ENCODE measurements around the gene ATG13.

Gene ATG13

DNA sequence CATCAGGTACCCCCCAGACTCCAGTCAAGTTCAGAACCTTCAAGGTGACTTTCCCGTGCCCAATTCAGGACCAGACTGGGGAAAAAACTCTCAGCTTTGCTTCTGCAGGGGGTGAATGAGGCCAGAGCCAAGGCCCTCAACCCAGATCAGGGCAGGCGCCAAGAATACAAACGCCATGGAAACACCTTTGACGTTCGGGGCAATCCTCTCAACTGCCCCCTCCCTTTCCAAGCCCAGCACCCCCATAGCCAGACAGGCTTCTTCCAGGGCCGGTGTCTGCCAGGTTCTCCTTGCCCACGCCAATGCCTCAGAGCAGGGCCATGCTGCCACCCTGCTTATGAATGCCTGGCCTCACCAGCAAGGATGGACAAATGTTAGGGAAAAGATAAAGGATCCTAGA lies 77.3 kb downstream of the ATG13 start:
- no peak overlapping the region for H3K27ac ChIP-seq (ENCODE audit: low read depth, low read length, poor library complexity, severe bottlenecking)
- H3F3A ChIP-seq (ENCODE audit: insufficient read depth, low read length): no peaks in the 10 kb centered on the region
- no peak for TF ChIP-seq EZH2 (IDR thresholded peaks at IDR 0.05; ENCODE audit: borderline replicate concordance, low read length)
- TF ChIP-seq, protein P1, sequence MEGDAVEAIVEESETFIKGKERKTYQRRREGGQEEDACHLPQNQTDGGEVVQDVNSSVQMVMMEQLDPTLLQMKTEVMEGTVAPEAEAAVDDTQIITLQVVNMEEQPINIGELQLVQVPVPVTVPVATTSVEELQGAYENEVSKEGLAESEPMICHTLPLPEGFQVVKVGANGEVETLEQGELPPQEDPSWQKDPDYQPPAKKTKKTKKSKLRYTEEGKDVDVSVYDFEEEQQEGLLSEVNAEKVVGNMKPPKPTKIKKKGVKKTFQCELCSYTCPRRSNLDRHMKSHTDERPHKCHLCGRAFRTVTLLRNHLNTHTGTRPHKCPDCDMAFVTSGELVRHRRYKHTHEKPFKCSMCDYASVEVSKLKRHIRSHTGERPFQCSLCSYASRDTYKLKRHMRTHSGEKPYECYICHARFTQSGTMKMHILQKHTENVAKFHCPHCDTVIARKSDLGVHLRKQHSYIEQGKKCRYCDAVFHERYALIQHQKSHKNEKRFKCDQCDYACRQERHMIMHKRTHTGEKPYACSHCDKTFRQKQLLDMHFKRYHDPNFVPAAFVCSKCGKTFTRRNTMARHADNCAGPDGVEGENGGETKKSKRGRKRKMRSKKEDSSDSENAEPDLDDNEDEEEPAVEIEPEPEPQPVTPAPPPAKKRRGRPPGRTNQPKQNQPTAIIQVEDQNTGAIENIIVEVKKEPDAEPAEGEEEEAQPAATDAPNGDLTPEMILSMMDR (IDR thresholded peaks at IDR 0.05; ENCODE audit: low read length): no peak
- H3K79me2 ChIP-seq (ENCODE audit: insufficient read depth, low read length): no peaks in the 10 kb centered on the region; the same call in 1 of the 2 replicates
- no peaks in the 10 kb centered on the region for H3K9me3 ChIP-seq (ENCODE audit: low read length)
- H4K20me1 ChIP-seq (ENCODE audit: insufficient read depth, low read length): no peaks in the 10 kb centered on the region
- peaks cover 38% of the 10 kb centered on the region for H3K36me3 ChIP-seq (ENCODE audit: insufficient read depth, low read length)
- no peak overlapping the region for H3K9ac ChIP-seq (ENCODE audit: low read length)
- no peak overlapping the region for H2AFZ ChIP-seq (ENCODE audit: low read length)
- no peak overlapping the region for H3K4me3 ChIP-seq (ENCODE audit: low read depth, low read length, poor library complexity, severe bottlenecking)
- H3K4me2 ChIP-seq (ENCODE audit: low read length): no peak overlapping the region
- H3K9me2 ChIP-seq (ENCODE audit: low read depth, low read length): no peaks in the 10 kb centered on the region
- peaks cover 8% of the 10 kb centered on the region for H3K4me1 ChIP-seq (ENCODE audit: insufficient read depth, low read length, severe bottlenecking)
- no peaks in the 10 kb centered on the region for H3K27me3 ChIP-seq (ENCODE audit: insufficient read depth, low read length)

DNA sequence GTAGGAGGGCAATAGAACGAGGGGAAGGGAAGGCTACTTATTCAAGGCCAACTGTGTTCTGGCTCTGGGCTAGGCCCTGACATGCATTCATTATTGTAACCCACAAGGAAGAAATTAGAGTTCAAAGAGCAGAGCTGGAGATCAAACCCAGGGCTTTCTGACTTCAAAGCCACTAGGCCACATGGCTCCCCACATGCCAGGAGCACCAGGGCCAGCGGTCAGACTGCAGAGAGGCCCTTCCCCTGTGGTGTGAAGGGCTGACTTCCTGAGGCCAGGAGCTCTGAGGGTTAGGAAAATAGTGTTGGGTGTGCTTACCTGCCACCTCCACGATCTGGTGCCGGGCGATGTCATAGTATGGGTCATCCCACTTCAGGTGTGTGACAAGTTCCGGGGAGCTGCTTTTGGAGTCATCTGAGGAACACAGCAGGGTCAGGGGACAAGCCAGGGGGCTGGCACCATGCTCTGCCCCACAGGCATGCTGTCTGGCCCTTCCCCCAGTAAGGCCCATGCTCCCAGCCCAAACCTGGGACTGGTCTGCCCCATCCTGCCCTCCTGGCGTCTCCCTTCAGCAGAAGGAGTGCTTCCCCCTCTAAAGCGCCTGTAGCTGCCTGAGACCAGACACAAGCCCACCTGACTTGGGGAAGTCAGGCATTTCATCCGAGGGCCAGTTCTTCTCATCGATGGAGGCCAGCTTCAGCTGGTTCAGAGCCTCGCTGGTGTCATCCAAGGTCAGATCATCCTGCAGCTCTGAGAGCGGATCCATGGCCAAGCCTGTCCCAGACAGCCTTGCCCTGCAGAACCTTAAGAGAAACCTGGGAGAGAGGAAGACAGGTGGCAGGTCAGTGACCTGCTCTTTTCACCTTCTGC lies 78.2 kb downstream of the ATG13 start:
- H3K36me3 ChIP-seq (ENCODE audit: insufficient read depth, low read length): peaks cover 38% of the 10 kb centered on the region
- no peak overlapping the region for H3K4me3 ChIP-seq (ENCODE audit: low read depth, low read length, poor library complexity, severe bottlenecking)
- H3K4me1 ChIP-seq (ENCODE audit: insufficient read depth, low read length, severe bottlenecking): peaks cover 11% of the 10 kb centered on the region
- no peaks in the 10 kb centered on the region for H3F3A ChIP-seq (ENCODE audit: insufficient read depth, low read length)
- H3K79me2 ChIP-seq (ENCODE audit: insufficient read depth, low read length): no peaks in the 10 kb centered on the region; the same call in 1 of the 2 replicates
- H2AFZ ChIP-seq (ENCODE audit: low read length): no peak overlapping the region
- H3K4me2 ChIP-seq (ENCODE audit: low read length): no peak overlapping the region
- TF ChIP-seq EZH2 (IDR thresholded peaks at IDR 0.05; ENCODE audit: borderline replicate concordance, low read length): no peak
- H3K27ac ChIP-seq (ENCODE audit: low read depth, low read length, poor library complexity, severe bottlenecking): no peak overlapping the region
- H3K27me3 ChIP-seq (ENCODE audit: insufficient read depth, low read length): no peaks in the 10 kb centered on the region
- H3K9me3 ChIP-seq (ENCODE audit: low read length): no peaks in the 10 kb centered on the region
- H3K9ac ChIP-seq (ENCODE audit: low read length): no peak overlapping the region
- H4K20me1 ChIP-seq (ENCODE audit: insufficient read depth, low read length): no peaks in the 10 kb centered on the region
- no peaks in the 10 kb centered on the region for H3K9me2 ChIP-seq (ENCODE audit: low read depth, low read length)

DNA sequence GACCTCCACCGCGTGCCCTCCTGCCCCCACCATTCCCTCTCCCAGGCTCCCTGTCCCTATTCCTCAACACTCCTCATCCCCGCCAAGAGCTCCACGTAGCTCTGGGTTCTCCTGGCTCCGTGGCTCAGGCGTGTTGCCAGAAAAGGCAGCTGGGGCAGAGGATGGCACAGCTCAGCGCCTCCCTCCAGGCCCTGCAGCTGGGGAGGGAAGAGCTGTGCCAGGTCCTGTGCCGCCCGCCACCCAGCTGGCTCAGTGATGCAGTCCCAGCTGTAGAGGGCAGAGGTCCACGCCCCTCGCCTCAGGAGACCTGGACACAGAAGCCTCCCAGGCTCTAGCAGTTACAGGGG lies 78.8 kb downstream of the ATG13 start:
- H3K4me1 ChIP-seq (ENCODE audit: insufficient read depth, low read length, severe bottlenecking): peaks cover 11% of the 10 kb centered on the region
- no peaks in the 10 kb centered on the region for H3F3A ChIP-seq (ENCODE audit: insufficient read depth, low read length)
- H3K36me3 ChIP-seq (ENCODE audit: insufficient read depth, low read length): peaks cover 38% of the 10 kb centered on the region
- H3K9me3 ChIP-seq (ENCODE audit: low read length): no peaks in the 10 kb centered on the region
- no peaks in the 10 kb centered on the region for H3K27me3 ChIP-seq (ENCODE audit: insufficient read depth, low read length)
- H3K4me2 ChIP-seq (ENCODE audit: low read length): no peak overlapping the region
- H2AFZ ChIP-seq (ENCODE audit: low read length): no peak overlapping the region
- peaks cover 3% of the 10 kb centered on the region for H3K79me2 ChIP-seq (ENCODE audit: insufficient read depth, low read length)
- no peak overlapping the region for H3K27ac ChIP-seq (ENCODE audit: low read depth, low read length, poor library complexity, severe bottlenecking)
- H3K9ac ChIP-seq (ENCODE audit: low read length): no peak overlapping the region
- TF ChIP-seq, protein P1 (IDR thresholded peaks at IDR 0.05; ENCODE audit: low read length): no peak
- no peak for TF ChIP-seq EZH2 (IDR thresholded peaks at IDR 0.05; ENCODE audit: borderline replicate concordance, low read length)
- H3K4me3 ChIP-seq (ENCODE audit: low read depth, low read length, poor library complexity, severe bottlenecking): no peak overlapping the region
- H4K20me1 ChIP-seq (ENCODE audit: insufficient read depth, low read length): no peaks in the 10 kb centered on the region
- H3K9me2 ChIP-seq (ENCODE audit: low read depth, low read length): no peaks in the 10 kb centered on the region

DNA sequence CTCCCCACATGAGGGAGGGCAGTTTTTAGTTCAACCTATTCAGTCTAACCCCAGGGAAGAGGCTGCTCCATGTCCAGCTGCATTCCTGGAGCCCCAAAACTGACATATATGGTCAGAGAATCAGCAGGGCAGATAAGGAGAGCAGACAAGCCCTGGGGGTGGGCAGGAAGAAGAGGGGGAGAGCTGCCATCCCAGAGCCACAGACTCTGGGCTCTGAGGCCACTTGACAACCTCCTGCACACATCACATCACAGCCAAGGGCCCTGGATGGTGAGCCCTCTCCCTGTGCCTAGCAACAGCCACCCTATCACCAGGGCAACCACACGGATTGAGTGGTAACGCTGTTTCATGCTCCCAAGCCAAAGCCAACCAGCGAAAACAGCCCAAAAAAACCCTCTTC lies 80.0 kb downstream of the ATG13 start:
- Histone ChIP-seq H3F3A (ENCODE audit: insufficient read depth, low read length) (no peaks in the 10 kb centered on the region), H3K9ac (ENCODE audit: low read length) (no peak overlapping the region), H3K9me3 (ENCODE audit: low read length) (no peaks in the 10 kb centered on the region), H3K79me2 (ENCODE audit: insufficient read depth, low read length) (peaks cover 10% of the 10 kb centered on the region), H3K27me3 (ENCODE audit: insufficient read depth, low read length) (no peaks in the 10 kb centered on the region), H4K20me1 (ENCODE audit: insufficient read depth, low read length) (no peaks in the 10 kb centered on the region), H3K9me2 (ENCODE audit: low read depth, low read length) (no peaks in the 10 kb centered on the region), H3K36me3 (ENCODE audit: insufficient read depth, low read length) (peaks cover 33% of the 10 kb centered on the region), H3K4me2 (ENCODE audit: low read length) (no peak overlapping the region), H3K4me3 (ENCODE audit: low read depth, low read length, poor library complexity, severe bottlenecking) (no peak overlapping the region), H3K27ac (ENCODE audit: low read depth, low read length, poor library complexity, severe bottlenecking) (no peak overlapping the region), H2AFZ (ENCODE audit: low read length) (no peak overlapping the region), H3K4me1 (ENCODE audit: insufficient read depth, low read length, severe bottlenecking) (peaks cover 22% of the 10 kb centered on the region)
- TF ChIP-seq EZH2 (IDR thresholded peaks at IDR 0.05; ENCODE audit: borderline replicate concordance, low read length): no peak
- TF ChIP-seq, protein P1 (IDR thresholded peaks at IDR 0.05; ENCODE audit: low read length): no peak

Measured in OCI-LY1 (cell line).